HG02973 (cell line): ENCODE data around the gene CYP51A1.
"Not testable (repeated sequence)": the region's sequence is repeated elsewhere in the genome, so short reads cannot be mapped to it uniquely, and the experiment has no call there.

Experiments used
- ATAC-seq: cut with Tn5 transposase; IDR thresholded peaks from one replicate; pipeline ENCODE4 v1.9.1; 2021; ENCODE audit warnings: moderate library complexity; ENCODE audit not compliant: unreplicated experiment

Gene CYP51A1

DNA sequence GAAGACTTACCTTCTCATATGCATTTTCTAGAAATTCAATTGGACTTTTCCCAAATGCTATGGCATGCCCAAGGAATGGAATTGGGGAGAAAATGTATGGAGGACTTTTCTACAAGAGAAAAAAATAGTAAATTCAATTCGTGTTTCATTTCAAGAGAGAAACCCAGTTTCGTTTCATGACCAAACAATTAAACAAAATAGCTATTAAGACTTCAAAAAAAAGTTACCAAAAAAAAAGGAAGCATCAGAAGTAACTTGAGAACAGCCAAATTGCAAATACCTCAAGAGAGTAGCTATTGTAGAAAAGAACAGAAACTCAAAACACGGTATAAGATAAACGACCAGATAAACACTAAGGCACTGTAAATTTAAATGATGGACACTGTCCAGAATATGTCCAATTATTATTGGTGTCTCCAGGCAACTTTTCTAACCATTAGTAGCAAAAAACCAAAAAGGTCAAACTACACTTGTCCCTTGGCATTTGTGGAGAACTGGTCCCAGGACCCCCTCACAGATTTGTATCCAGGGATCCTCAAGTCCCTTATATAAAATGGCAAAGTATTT lies 2.4 kb downstream of the CYP51A1 start:
- ATAC-seq: no peak

DNA sequence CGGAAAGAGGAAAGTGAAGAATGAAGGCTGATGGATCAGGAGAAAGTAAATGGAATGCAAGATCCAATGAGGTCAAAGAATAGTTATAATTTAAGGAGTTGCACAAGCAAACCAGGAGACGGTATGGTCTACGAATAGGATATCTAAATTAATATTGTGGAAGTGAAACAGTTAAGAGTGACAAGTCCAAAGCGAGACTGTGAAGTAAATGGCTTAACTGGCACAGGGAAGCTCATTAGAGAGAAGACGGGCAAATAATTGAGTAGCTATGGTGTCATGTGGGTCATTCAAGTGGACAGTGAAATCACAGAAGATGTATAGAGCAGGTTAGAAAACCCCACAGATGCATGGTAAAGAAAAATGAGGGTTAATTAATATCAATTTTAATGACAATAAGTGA lies 3.2 kb downstream of the CYP51A1 start:
- no peak for ATAC-seq

DNA sequence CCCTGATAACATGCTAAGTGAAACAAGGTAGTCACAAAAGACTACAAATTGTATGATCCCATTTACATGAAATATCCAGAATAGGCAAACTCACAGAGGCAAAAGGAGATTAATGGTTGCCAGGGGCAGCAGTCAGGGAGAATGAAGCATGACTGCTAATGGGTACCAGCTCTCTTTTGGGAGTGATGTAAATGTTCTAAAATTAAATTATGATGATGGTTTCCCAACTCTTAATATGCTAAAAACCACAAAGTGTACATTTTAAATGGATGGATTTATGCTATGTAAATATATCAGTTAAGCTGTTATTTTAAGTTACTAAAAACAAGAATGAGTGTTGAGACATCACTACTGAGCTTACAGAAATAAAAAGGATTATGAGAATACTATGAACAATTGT lies 12.6 kb downstream of the CYP51A1 start:
- no peak for ATAC-seq

DNA sequence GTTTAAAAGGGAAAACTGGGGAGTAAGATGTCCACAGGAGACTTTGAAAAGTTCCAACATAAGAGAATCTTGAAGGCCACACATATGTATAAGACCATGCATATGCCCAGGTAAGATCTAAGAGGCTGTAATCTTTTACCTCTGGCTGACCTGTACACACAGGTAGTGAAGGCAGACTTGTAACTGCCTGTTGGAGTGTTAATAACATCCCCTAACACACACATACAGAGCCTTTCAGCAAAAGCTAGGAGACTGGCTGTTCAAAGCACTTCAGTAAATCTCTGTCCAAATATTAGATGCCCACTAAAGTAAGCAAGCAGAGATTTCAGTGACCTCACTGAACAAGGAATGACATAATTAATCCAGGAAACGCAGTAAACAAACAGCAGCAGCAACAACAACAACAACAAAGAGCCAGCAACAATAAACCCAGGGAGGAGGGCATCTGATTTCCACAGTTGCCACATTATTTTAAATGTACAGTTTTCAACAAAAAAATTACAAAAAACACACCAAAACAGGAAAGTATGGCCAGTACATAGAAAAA lies 15.0 kb downstream of the CYP51A1 start:
- no peak for ATAC-seq

DNA sequence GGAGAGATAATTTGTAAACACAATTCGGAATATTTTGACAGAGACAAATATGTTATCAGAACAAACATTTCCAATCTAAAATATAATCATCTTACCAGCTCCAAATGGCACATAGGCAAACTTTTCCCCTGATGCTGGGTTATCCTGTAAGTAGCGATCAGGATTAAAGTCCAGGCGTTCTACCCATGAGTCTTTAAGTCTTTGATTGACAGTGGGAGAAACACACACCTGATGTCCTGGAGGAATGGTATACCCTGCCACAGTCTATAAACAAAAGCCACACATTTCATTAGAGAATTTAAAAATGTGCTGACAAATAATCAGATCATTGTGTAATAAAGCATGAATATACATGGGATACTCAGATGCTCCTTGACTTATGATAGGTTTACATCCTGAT lies 17.3 kb downstream of the CYP51A1 start:
- ATAC-seq: no peak

DNA sequence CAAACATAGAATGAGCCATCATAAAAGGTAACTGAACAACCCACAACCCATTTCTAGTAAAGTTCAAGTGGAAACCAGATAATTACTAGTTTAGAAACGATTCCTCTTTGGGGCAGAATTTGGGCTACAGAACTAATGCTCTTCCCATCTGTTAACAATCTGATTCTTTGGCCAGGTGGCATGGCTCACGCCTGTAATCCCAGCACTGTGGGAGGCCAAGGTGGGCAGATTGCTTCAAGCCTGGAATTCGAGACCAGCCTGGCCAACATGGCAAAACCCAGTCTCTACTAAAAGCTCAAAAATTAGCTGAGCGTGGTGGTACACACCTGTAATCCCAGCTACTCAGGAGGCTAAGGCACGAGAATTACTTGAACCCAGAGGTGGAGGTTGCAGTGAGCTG lies 18.5 kb downstream of the CYP51A1 start:
- ATAC-seq: no peak

DNA sequence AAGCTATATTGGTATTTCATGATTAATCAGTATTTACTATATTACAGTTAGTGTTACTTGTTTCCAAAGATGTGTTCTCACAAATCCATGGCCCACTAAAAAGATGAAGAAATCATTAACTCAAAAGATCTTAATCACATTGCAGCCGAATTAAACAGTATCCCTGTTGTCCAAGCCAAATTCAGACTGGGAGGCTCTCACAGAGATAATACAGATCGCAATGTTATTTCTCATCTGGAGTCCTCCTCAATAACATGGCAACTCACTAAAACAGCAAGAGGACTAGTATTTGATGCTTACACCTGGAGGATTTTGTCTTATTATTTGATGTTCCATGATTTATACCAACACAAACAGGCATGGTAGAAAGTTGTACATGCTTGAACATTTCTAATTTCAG lies 23.4 kb downstream of the CYP51A1 start:
- ATAC-seq: no peak

DNA sequence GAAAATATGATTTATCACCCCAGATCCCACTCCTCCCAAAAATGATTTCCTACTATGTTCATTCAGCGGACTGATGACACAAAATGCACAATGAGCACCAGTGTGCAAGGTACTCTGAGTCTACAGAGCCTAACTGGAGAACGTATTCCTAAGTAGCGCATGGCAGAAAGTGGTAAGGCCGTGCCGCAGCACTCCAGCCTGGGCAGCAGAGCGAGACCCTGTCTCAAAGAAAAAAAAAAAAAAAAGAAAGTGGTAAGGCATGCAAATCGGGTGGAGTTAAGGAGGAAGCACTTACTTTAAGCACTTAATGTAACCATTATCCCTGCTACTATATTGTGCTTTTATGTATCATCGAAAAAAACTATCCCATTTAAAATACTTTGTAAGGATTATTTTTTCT lies 25.5 kb downstream of the CYP51A1 start:
- ATAC-seq: no peak

DNA sequence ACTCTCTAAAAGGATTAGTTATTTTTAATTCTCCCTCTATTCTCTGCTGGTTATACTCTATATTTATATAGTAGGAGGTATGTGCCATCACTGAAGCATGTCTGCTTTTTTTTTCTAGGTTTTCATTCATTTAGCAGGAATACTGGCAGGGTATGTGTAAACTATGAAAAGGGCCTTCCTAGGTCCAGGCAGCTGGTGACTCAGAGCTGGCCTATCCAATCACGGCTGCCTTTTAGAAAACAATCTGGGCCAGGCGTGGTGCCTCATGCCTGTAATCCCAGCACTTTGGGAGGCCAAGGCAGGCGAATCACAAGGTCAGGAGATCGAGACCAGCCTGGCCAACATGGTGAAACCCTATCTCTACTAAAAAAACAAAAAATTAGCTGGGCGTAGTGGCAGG lies 31.4 kb downstream of the CYP51A1 start:
- not testable (repeated sequence) for ATAC-seq

DNA sequence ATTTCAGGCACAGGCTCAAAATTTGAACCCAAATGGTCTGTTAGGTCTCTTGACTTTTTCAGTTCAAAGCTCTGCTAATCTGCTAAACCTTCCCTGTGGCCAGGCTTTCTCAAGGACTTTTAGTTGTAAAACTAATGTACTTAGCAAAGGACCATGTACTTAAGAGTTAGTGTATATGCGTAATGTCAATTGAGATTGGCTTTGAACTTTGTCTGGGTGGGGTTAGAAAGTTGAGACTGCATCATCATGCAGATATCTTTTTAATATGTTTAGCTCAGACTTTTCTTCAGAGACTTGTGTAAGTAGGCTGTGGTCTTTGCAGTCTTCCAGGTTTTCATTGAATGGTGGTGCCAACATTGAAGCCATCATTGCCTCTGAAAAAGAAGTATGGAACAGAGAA lies 33.7 kb downstream of the CYP51A1 start:
- ATAC-seq: no peak

DNA sequence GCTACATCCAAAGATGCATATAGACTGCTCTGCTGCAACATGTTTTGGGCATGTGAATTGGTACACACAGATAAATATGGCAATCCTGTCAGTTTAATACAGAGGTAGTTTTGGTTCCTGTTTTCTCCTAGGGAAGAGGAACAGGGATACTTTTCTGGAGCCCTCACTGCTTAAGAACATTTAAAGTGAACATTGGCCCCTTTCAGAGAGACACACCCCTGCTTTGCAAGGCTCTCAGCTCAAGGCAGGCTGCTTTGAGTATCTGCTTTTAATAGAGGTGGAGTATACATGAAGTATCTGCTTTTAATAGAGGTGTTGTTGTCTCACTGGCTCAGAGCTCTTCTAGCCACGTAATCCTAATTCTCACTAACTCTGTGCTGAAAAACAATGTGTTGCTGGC lies 38.9 kb downstream of the CYP51A1 start:
- ATAC-seq: no peak

DNA sequence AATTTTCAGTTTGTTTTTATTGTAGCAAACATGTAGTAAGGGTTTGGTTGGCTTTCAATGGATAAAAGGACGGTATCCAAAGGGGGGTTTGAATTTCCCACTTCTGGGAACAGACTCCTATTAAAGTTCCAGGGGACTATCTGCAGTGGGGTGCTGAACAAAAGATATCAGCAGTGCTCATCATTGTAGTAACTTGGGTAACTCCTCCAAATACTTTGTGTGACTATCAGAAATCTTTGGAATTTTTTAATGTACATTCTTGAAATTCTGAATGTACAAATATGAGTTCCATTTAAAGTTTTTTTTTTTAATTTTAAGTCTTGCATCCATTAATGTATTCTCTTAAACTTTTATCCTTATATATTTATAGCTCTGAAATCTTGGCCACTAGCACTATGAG lies 42.1 kb downstream of the CYP51A1 start:
- ATAC-seq: no peak

DNA sequence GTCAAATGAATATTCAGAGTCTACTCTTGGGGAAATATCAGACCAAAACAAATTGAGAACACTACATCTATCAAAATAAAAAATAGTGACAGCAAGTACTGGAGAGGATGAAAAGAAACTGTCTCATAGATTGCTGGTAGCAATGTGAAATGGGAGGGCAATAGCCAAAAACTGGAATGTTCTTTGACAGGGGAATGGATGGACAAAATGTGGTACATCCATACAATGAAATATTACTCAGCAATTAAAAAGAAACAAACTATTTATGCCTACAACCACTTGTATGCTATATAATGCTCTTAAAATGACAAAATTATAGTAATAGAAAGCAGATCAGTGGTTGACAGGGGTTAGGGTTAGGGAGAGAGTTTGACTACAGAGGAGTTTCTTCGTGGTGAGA lies 46.0 kb downstream of the CYP51A1 start:
- no peak for ATAC-seq

DNA sequence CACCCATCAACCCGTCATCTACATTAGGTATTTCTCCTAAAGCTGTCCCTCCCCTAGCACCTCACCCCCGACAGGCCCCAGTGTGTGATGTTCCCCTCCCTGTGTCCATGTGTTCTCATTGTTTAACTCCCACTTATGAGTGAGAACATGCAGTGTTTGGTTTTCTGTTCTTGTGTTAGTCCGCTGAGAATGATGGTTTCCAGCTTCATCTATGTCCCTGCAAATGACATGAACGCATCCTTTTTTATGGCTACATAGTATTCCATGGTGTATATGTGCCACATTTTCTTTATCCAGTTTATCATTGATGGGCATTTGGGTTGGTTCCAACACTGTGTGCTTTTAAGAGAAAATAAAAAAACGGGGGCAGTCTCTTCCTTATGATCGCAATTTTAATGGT lies 50.4 kb downstream of the CYP51A1 start:
- ATAC-seq: not testable (repeated sequence)

DNA sequence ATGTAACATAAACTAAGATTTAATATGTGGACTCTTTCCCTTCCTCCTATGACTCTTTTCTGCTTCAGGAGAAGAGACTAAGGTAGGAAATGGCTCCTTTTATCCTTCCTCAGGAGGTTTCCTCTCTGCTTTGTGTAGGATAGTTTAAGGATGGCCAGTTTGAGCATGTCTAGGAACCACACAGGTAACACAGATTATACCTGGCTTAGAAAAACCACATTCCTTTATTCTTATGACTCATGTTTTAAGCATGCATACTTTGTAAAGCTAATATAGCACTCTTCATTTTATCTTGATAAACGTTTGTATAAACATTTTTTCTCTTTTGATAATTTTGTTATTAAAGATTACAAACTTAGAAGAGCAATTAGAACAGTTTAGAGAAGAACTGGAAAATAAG lies 57.8 kb downstream of the CYP51A1 start:
- no peak for ATAC-seq

DNA sequence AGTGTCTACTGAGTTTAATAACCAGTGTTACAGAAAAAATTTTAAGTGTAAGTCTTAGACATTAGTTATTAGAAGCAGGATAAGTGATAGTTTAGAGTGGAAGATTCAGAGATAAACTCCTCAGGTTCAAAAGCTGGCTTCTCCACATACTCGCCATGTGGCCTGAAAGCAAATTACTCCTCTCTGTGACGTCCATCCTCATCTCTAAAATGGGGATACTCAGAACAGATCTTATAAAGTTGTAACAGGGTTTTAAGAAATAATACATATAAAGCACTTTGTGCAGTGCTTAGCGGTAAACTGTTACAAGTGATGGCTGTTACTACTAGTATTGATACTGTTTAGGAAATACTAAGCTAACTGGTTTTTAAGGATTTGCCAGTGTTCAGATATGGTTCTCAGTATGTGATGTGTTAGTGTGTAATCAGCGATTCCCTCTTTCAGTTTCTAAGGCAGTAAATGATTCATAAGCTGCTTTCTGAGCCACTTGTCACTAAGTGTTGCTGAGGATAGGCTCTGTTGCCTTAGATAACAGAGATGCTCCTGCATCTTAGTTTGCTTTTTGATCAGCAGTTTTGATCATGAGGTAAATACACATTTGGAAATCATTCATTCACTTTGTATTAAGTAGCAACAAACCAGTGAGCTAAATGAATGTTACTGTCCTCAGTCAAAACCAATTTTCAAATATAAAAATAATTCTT lies 58.7 kb downstream of the CYP51A1 start:
- peak; percentile 85 for ATAC-seq

DNA sequence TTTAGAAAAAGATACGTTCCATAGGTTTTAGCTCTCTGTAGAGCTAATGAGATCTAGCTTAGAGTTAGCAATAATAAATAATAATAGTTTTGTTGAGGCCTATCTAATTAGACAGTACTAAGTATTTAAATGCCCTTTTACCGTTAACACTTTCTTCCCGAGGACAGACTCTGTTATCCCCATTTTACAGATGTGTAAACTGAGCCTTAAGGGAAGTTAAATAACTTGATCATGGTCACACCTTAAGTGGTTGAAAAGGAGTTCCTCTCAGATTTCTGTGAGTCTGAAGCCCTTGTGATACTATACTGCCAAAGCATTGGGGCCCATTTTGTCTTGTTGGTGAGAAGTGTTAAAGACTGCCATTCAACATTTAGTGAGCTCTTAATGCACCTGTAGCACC lies 61.6 kb downstream of the CYP51A1 start:
- no peak for ATAC-seq

DNA sequence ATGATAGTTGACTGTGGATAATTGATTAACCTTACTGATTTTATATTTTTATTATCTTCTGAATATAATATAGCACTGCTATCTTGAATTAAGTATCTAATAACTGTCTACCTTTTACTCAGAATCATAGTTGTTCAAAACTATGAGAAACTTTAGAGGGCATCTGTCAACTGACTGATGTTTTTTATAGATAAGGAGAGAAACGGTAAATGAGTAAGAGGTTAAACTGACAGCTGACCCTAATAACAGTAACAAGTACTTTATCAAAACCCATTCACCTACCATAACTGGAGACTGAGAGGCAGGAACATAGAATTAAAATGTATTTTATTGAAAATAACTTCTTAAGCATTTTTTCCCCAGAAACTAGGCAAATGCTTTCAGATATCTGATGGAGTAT lies 62.2 kb downstream of the CYP51A1 start:
- no peak for ATAC-seq

DNA sequence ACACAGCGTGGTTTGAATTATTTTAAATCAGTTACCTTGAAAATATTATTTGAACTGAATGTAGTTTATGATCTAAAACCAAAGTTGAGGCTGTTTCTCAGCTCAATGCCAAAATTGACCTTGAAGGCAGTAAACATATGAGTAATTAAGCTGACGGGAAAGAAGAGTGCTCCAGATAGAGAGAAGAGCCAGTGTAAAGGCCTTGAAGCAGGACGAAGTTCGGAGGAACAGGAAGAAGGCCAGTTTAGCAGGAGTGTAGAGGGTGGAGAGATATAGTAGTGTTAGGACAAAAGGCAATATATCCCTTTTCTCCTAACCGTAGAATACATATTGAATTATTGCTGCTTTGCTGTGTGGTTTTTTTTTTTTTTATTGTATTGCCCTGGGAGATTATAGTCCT lies 63.2 kb downstream of the CYP51A1 start:
- ATAC-seq: no peak

DNA sequence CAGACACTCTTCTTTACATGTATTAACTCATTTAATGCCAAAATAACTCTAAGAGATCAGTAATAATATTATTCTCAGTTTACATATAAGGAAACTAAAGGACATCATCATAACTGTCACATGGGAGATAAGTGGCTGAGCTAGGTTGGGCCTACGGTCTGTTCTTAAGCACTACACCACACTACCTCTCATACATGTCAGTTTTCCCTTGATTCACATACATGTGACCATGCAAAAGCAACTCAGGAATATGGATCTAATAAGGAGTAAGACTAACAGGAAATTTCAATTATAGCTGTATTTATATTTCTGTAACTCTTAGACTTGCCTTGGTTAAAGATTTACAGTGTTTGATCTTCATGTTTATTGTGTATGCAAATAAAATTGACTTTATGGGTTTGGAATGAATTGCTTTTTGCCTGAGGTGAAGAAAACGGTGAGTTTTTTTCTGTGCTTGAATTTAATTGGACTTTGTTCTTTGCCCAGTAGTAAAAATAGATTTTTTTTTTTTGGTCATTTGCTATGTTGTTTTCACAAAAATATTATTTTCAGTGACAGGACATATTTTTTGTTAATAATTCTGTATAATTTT lies 69.7 kb downstream of the CYP51A1 start:
- no peak for ATAC-seq
